ENCODE data around the gene ABHD17C. TPM values are rescaled to one million over a fixed set of nuclear protein-coding genes. Genes with fewer than 3 reads are reported as not detected.

The ABHD17C gene
- total RNA-seq, 120 experiments from 2014 or later = 14.5 to 33.2 (median 21.2) TPM

Other genes starting within 250 kb of the ABHD17C start
- gene CEMIP, start 84.1 kb downstream of the ABHD17C start, total RNA-seq = 10 to 100 TPM in 87 of 120 experiments, 1 to 10 TPM in 33; 2.8 to 70.9 (median 12.4) TPM

Measured in dorsolateral prefrontal cortex (tissue), 118 donors.